AG04449 (cell line): ENCODE measurements around the gene ARAF.

Source experiments
- CTCF ChIA-PET: fragments of 350-600 bp; formaldehyde crosslinking; extraction: SDS; loops from one replicate; lab custom pipeline; 2021; ENCODE audit warnings: antibody characterized with exemption; lab: Yijun Ruan, JAX
- POLR2A ChIA-PET: fragments of 400-600, 350-600 bp; formaldehyde crosslinking; extraction: SDS; loops from one replicate; lab custom pipeline; 2020; ENCODE audit warnings: antibody characterized with exemption, inconsistent platforms; lab: Yijun Ruan, JAX
- DNase-seq: peaks from one replicate; pipeline ENCODE4 v3.0.0-alpha.2; 2010; ENCODE audit warnings: low read depth, low spot score
- H3K4me3 ChIP-seq: 2 replicates; pipeline ENCODE4 v1.5.1; 2011; ENCODE audit warnings: low read depth, mild to moderate bottlenecking, control low read depth, low read length
- TF ChIP-seq, protein P1 (sequence below): IDR thresholded peaks from one replicate; pipeline ENCODE4 v1.5.1; 2011; ENCODE audit warnings: mild to moderate bottlenecking, moderate library complexity, low read length, control low read depth, inconsistent platforms; ENCODE audit not compliant: insufficient read depth; ENCODE audit errors: missing control alignments

ARAF gene

GRCh38 chrX:47543496-47543895 is 17.5 kb upstream of the ARAF start:
- TF ChIP-seq, protein P1, sequence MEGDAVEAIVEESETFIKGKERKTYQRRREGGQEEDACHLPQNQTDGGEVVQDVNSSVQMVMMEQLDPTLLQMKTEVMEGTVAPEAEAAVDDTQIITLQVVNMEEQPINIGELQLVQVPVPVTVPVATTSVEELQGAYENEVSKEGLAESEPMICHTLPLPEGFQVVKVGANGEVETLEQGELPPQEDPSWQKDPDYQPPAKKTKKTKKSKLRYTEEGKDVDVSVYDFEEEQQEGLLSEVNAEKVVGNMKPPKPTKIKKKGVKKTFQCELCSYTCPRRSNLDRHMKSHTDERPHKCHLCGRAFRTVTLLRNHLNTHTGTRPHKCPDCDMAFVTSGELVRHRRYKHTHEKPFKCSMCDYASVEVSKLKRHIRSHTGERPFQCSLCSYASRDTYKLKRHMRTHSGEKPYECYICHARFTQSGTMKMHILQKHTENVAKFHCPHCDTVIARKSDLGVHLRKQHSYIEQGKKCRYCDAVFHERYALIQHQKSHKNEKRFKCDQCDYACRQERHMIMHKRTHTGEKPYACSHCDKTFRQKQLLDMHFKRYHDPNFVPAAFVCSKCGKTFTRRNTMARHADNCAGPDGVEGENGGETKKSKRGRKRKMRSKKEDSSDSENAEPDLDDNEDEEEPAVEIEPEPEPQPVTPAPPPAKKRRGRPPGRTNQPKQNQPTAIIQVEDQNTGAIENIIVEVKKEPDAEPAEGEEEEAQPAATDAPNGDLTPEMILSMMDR: no peak
- DNase-seq: no peak
- no peak overlapping the region for H3K4me3 ChIP-seq
- ChIA-PET POLR2A (no interaction called here), CTCF (interaction anchor here (1.2 kb wide), 1 partner anchor 100 kb away, joined by 3 read pairs; no protein-coding TSS in a partner anchor)

- CTCF ChIA-PET: interaction anchor here (1.2 to 2.6 kb wide), 4 partner anchors 15 to 471 kb away, joined by 3 to 9 read pairs (median 6); no protein-coding TSS in a partner anchor
Observed at GRCh38 chrX:47556045-47556623, 4.9 kb upstream of the ARAF start.

GRCh38 chrX:47558436-47558835 is 2.6 kb upstream of the ARAF start:
- POLR2A ChIA-PET: no interaction called here
- CTCF ChIA-PET: interaction anchor here (1.0 kb wide), 1 partner anchor 85 kb away, joined by 5 read pairs; no protein-coding TSS in a partner anchor
- TF ChIP-seq, protein P1: no peak

More at GRCh38 chrX:47556045-47556623, 4.9 kb upstream of the ARAF start:
- peak; percentile 73 for DNase-seq
- POLR2A ChIA-PET: interaction anchor here (1.1 to 1.2 kb wide), 2 partner anchors 9 to 25 kb away, joined by 3 to 4 read pairs; no protein-coding TSS in a partner anchor
- TF ChIP-seq, protein P1: no peak
- H3K4me3 ChIP-seq: peak overlapping the region; percentile 58

DNA sequence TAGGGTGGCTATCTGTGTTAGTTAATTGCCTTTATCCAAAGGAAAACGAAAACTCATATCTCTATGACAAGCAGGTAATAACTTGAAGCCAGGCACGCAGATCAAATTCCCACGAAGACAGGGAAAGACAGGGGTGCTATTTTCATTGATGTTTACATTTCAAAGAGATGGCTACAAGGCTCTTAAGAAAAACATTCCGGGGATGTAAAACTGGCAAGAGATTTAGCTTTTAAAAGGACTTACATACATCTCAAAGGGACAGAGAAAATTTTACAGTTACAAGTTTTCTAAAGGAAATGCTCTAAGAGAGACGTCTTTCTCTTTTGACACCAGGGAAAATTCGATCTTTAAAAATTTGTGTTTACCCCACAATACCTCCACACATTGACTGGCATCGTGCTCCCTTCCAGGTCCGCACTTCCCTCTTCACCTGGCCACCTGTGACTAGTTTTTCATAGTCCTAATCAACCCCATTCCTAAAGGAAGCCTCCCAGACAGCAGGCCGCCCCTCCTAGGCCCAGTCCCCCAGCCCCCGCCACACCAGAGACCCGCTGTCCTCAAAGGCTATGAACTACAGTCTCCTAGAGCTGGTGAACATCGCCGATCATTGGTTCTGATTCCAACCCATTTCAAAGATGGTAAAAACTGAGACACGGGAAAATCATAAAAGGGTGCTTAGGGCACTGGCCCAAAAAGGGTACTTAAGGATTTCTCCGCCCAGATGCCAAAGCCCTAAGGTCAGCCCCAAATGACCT is 649 bp upstream of the ARAF start:
- CTCF ChIA-PET: interaction anchor here (1.1 kb wide), 1 partner anchor 84 kb away, joined by 3 read pairs; no protein-coding TSS in a partner anchor
- peak overlapping the region; percentile 53 for H3K4me3 ChIP-seq
- DNase-seq: no peak
- TF ChIP-seq, protein P1: no peak
- POLR2A ChIA-PET: no interaction called here

More at GRCh38 chrX:47558436-47558835, 2.6 kb upstream of the ARAF start:
- no peak for DNase-seq
- no peak overlapping the region for H3K4me3 ChIP-seq

GRCh38 chrX:47561659-47562151 is 700 bp downstream of the ARAF start:
- H3K4me3 ChIP-seq: peak overlapping the region; percentile 70
- no peak for DNase-seq
- CTCF ChIA-PET: interaction anchor here (1.2 to 2.0 kb wide), 2 partner anchors 16 to 78 kb away, joined by 4 read pairs; no protein-coding TSS in a partner anchor
- POLR2A ChIA-PET: interaction anchor here (0.8 kb wide), 1 partner anchor 21 kb away, joined by 4 read pairs; no protein-coding TSS in a partner anchor
- TF ChIP-seq, protein P1: no peak
